Raji (cell line): ENCODE data around the gene CCN5.

ENCODE experiments used
- POLR2A ChIP-seq: IDR thresholded peaks from 2 replicates; pipeline ENCODE4 v1.6.1; 2011; ENCODE audit warnings: low read depth, low read length, control low read depth; ENCODE audit not compliant: insufficient read depth

CCN5 gene

DNA sequence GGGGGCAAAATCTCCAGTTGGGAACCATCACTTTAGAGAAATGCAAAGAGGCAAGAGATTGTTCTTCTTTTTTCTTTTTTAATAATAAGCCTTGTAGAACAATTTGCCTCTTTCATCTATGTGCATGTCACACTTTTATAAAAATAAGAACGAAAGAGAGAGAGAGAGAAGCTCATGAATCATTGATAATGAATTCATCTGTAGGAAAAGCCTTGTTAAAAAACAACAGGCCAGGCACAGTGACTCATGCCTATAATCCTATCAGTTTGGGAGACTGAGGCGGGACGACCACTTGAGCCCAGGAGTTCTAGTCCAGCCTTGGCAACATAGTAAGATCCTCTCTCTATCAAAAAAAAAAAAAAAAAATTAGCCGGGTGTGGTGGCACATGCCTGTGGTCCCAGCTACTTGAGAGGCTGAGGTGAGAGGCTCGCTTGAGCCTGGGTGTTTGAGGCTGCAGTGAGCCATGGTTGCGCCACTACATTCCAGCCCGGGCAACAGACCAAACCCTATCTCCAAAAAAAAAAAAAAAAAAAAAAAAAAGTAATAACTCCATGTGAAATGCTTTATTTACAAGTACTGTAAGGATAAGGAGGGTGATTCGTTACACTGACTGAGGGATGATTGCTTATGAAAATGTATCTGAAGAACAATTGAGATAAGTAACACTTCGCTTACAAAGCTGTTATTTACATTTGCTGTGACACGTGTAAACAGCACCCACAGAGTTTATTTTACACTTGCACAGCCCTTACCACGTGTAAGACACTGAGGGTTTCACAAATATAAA lies 6.0 kb downstream of the CCN5 start:
- TF ChIP-seq POLR2A: no peak

DNA sequence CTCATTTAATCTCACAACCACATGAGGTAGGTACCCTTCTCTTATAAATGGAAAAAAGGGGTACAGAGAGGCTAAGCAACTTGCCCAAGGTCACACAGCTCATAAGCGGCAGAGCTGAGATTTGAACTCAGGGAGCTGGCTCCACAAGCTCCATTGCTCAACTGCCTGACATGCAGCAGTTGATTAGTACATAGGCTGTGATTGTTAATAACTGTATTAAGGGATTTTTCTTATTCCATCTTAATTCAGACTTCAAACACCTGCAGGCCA lies 6.6 kb downstream of the CCN5 start:
- no peak for TF ChIP-seq POLR2A

DNA sequence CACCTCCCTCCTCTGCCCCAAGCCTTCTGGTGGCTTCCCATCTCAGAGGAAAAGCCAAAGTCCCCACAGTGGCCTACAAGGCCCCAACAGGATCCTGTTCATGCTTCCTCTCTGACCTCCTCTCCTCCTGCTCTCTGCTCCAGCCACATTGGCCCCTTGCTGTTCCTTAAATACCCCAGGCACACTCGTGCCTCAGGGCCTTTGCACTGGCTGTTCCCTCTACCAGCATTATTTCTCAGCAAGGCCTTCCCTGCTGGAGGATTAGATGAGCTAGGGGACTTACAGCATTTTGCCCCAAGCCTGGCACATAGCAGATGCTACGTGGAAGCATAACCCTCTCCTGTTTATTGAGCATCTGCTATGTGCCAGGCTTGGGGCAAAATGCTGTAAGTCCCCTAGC lies 7.8 kb downstream of the CCN5 start:
- no peak for TF ChIP-seq POLR2A

DNA sequence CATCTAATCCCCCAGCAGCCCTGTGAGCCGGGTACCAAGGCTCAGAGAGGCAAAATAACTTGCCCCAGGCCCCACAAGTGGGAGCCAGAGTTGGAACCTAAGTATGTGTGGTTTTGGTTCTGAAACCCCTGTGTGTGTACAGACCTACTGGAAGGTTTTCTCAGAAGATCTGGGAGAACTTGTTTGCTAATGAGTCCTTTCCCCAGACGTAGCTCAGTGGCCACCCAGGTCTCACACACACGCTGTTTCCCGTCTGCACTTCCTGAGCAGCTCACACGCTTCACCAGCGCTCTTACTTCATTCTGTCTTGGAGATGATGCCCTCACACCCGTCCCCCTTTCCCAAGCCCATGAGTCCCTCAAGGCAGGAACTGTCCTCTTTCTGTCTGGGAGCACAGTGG lies 8.2 kb downstream of the CCN5 start:
- TF ChIP-seq POLR2A: no peak

DNA sequence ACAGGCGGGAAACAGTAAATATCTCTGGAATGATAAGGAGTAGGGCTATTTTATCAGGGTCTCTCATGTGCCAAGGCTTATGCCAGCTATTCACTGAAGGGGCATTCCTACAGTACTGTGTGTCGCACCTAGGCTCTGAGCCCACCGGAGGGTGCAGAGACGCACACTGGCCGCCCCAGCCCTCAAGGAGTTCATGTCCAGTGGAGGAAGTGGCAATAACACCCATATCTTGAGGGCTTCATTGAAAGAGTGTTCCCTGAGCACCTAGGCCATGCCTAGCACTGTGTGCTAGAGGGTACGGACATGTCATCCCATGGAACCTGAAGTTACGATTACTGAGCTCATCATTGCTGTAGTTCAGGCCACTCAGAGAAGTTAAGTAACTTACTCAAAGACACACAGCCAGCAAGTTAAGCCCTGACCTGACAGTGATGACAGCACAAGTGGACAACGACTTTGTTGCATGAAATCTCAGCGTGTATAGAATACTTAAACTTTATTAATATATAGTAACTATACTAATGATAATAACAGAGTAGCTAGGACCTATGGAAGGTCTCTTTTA lies 8.7 kb downstream of the CCN5 start:
- TF ChIP-seq POLR2A: no peak

DNA sequence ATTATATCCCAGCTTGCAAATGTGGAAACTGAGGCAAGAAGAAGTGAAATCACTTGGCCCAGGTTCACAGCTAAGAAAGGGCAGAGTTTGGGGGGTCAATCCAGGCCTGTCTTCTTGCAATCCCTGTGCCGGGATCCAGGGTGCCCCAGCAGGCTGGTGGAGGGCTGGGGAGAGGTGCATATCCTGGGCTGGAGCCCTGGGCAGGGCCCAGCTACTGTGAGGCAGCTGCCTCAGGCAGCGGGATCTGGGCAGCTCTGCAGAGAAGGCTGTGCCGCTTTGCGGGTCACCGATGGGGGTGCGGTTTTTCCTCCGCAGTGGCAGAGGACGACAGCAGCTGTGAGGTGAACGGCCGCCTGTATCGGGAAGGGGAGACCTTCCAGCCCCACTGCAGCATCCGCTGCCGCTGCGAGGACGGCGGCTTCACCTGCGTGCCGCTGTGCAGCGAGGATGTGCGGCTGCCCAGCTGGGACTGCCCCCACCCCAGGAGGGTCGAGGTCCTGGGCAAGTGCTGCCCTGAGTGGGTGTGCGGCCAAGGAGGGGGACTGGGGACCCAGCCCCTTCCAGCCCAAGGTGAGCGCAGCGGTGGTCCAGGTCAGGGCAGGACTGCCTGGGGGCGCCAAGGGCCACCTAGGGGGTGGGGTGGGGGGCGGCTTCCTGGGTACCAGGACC lies 9.4 kb downstream of the CCN5 start:
- TF ChIP-seq POLR2A: no peak

DNA sequence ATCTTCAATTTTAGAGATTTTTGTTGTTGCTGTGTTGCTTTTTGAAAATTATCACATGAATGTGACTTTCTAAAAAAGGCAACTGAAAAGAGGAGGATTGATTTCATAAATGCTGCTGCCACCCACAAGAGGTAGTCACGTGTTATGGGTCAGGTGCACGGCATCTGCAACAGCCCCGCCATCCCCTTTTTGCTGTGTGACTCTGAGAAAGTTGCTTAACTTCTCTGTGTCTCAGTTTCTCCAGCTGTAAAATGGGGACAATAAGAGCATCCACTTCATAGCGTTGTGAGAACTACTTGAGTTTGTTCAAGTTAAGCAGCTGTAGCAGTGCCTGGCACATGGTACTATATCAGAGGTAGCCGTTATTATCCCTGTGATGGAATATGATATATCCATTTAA lies 10.7 kb downstream of the CCN5 start:
- no peak for TF ChIP-seq POLR2A

DNA sequence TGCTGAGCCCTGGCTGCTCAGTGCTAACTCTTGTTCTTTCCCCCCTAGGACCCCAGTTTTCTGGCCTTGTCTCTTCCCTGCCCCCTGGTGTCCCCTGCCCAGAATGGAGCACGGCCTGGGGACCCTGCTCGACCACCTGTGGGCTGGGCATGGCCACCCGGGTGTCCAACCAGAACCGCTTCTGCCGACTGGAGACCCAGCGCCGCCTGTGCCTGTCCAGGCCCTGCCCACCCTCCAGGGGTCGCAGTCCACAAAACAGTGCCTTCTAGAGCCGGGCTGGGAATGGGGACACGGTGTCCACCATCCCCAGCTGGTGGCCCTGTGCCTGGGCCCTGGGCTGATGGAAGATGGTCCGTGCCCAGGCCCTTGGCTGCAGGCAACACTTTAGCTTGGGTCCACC lies 11.9 kb downstream of the CCN5 start:
- TF ChIP-seq POLR2A: no peak

DNA sequence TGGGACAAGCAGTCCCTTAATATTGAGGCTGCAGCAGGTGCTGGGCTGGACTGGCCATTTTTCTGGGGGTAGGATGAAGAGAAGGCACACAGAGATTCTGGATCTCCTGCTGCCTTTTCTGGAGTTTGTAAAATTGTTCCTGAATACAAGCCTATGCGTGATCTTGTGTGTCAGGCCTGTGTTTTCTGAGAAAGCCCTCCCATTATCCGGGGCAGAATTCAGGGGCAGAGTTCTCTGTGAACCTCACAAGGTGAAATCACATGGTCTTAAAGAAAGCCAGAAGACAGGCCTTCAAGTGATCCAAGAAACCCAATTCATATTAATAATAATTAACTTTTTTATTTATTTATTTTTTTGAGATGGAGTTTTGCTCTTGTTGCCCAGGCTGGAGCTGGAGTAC lies 12.5 kb downstream of the CCN5 start:
- no peak for TF ChIP-seq POLR2A

DNA sequence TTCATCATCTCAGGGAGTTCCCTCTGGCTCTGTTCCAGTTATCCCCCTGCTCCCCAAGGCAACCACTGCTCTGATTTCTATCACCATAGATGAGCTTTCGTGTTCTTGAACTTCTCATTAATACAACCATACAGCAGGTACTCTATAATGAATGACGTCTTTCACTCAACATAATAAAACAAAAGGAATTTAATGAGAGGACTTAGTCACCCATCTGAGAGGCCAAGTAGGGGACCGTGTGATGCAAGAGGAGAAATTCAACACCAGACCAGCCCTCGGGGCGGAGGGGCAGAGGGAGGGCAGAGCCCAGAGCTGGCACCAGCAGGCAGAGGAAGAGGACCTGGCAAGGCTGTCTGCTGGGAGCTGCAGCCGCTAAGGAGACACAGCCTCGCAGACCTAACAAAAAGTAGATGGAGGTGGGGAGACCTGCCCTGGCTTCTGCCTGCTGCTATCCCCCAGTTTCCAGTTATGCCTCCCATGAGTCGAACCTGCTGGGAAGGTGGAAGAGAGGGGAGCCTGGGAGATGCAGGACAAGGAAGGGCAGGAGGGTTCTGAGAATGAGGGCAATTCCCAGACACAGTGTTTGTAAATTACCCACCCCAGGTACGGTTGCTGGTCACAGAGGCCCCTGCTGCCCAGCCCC lies 13.8 kb downstream of the CCN5 start:
- TF ChIP-seq POLR2A: no peak

DNA sequence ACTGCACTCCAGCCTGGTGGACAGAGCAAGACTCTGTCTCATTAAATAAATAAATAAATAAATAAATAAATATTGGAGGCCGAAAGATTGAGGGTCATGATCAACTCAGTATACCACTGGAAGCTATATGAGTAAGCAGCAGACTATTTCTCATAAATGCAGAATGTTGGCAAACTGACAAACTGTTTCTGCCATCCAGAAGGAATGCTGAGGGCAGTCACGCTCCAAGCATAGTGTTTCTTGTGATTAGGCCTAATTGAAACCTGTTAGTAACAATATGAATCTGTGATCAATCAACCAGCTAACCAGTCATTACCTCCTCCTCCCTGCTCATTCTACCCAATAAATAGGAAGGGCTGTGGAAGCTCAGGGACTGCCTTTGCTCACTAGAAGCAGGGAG lies 15.3 kb downstream of the CCN5 start:
- TF ChIP-seq POLR2A: no peak

DNA sequence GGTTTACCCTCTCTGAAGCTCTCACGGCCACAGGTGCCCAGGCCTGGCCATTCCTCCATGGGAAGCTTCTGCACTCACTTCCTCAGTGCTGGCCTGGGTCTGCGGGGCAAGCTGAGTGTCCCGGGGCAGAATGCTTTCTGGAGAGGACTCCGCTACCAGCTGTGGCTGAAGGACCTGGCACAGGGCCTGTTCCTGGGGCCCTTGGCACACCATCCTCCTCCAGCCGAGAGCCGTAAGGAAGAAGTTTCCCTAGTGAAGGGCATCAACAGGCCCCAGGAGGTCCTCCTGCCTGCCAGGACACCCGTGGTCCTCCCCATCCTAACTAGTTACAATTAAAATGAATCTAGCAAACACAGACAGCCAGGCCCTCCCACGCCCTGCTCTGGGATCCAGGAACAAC lies 16.5 kb downstream of the CCN5 start:
- TF ChIP-seq POLR2A: no peak

DNA sequence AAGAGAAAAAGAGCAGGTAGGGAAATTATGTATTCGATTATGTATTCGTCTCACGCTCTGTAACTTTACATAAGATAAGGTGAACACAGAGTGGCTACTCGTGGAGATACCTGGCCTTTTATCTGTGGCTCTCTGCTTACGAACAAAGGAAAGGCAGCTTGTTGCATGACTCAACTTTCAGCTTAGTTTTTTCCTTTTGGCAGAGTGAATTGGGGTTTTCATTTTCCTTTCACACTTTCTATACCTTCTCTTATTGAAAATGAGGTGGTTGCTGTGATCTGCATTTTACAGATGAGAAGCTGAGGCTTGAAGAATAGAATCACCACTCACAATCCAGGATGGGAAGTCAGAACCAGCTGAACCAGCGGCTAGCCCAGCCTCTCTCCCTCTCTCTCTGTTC lies 17.2 kb downstream of the CCN5 start:
- TF ChIP-seq POLR2A: no peak

DNA sequence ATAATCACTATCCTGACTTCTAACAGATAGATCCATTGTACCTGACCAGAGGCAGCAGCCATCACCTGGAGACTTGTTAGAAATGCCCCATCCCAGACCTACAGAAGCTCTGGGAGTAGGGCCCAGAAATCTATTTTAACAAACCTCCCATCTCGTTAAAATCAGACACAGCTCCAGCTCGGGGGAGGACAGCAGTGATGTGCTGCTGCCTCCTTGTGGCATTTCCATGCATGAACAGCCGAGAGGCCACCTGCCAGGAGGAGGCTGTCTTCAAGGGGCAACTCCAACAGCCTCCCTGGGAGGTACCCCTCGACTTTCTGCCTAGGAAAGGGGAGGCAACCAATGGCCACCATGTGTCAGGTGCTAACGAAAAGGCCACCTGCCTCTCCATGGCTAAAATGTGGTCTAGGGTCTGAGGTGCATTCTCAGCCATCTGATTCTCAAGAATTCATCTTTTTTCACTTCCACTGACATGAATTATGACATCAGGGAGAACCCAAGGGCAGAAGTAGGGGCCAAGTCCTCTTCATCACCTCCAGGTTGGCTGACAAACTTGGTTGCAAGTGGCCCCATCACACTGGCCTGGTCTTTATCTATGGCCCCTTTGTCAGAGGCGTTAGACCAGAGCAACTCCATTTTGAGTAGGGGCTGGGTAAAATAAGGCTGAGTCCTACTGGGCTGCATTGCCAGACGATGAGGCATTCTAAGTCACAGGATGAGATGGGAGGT lies 18.3 kb downstream of the CCN5 start:
- no peak for TF ChIP-seq POLR2A

DNA sequence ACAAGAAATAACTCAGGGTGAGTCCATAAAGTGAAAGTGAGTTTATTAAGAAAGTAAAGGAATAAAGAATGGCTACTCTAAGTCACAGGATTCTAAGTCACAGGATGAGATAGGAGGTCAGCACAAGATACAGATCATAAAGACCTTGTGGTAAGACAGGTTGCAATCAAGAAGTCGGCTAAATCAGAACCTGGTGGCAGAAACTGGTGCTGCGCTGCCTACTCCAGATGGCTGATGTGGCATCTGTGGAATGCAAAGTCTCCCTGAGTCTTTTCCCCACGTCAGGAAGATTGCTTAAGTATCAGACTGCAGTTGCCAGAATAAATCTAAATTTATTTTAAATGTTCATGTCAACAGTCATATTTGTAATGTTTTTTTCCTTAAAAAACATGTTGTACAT lies 19.8 kb downstream of the CCN5 start:
- no peak for TF ChIP-seq POLR2A

DNA sequence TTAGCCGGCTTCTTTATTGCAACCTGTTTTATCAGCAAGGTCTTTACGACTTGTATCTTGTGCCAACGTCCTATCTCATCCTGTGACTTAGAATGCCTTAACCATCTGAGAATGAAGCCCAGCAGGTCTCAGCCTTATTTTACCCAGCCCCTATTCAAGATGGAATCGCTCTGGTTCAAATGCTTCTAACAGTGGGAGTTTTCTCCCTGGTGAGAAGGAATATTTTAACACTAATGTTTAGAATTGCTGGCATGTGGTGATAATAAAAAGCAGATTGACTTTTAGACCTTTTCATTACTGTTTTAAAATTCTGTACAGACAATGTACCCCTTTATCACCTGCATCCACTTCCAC lies 20.6 kb downstream of the CCN5 start:
- no peak for TF ChIP-seq POLR2A
